HepG2 (cell line): Measurements from ENCODE around the gene PLCB1. TPM values are rescaled to one million over a fixed set of nuclear protein-coding genes. Genes with fewer than 3 reads are reported as not detected.

Experiments used
- ATRX ChIP-seq: sonication (generic); formaldehyde crosslinking; IDR thresholded peaks from 2 replicates; pipeline ENCODE4 v1.4.0; 2020; ENCODE audit warnings: missing genetic modification reagents, borderline replicate concordance
- CAMTA2 ChIP-seq: sonication (generic); formaldehyde crosslinking; IDR thresholded peaks from 2 replicates; pipeline ENCODE4 v1.4.0; 2020; ENCODE audit warnings: mild to moderate bottlenecking, missing genetic modification reagents, borderline replicate concordance
- GPN1 ChIP-seq: sonication (generic); formaldehyde crosslinking; IDR thresholded peaks from 2 replicates; pipeline ENCODE4 v1.5.1; 2020; ENCODE audit warnings: missing genetic modification reagents, borderline replicate concordance
- HES4 ChIP-seq: sonication (generic); formaldehyde crosslinking; IDR thresholded peaks from 2 replicates; pipeline ENCODE4 v1.9.0; 2021; ENCODE audit warnings: mild to moderate bottlenecking, missing genetic modification reagents, borderline replicate concordance
- HNF4G ChIP-seq, 2 experiments: sonication (generic) in 1 of 2; formaldehyde crosslinking in 1 of 2; IDR thresholded peaks; 2 replicates each; pipeline versions ENCODE4 v1.4.0 to v1.6.1; 2011 to 2020; ENCODE audit warnings: borderline replicate concordance in 2 of 2, low read depth in 2 of 2, mild to moderate bottlenecking in 2 of 2, low read length in 1 of 2, missing genetic modification reagents in 1 of 2, moderate library complexity in 1 of 2
- ISL2 ChIP-seq: sonication (generic); formaldehyde crosslinking; IDR thresholded peaks from 2 replicates; pipeline ENCODE4 v1.5.0; 2020; ENCODE audit warnings: missing genetic modification reagents
- KDM2A ChIP-seq: sonication (generic); formaldehyde crosslinking; IDR thresholded peaks from 2 replicates; pipeline ENCODE4 v1.4.0; 2020; ENCODE audit warnings: low read depth, missing genetic modification reagents, borderline replicate concordance
- KDM6A ChIP-seq: IDR thresholded peaks from 2 replicates; pipeline ENCODE4 v1.6.1; 2016; ENCODE audit warnings: low read depth
- MAZ ChIP-seq, 2 experiments: sonication (generic) in 1 of 2; formaldehyde crosslinking in 1 of 2; IDR thresholded peaks; 2 replicates each; pipeline versions ENCODE4 v1.5.0 to v1.6.1; 2012 to 2020; ENCODE audit warnings: low read depth in 2 of 2, mild to moderate bottlenecking in 2 of 2, borderline replicate concordance in 1 of 2, improper control_type of control experiment in 1 of 2, low read length in 1 of 2, missing genetic modification reagents in 1 of 2, moderate library complexity in 1 of 2
- MBD4 ChIP-seq: IDR thresholded peaks from 2 replicates; pipeline ENCODE4 v1.6.1; 2012; ENCODE audit warnings: low read length, inconsistent platforms, borderline replicate concordance
- NR1H2 ChIP-seq: sonication (generic); formaldehyde crosslinking; IDR thresholded peaks from 2 replicates; pipeline ENCODE4 v1.8.1; 2022; ENCODE audit warnings: low read depth, missing genetic modification reagents, borderline replicate concordance
- RCOR2 ChIP-seq: IDR thresholded peaks from 2 replicates; pipeline ENCODE4 v1.6.1; 2016; ENCODE audit warnings: missing biosample characterization, missing genetic modification reagents
- SMARCE1 ChIP-seq: fragments of 450-650 bp; IDR thresholded peaks from 2 replicates; pipeline ENCODE4 v1.6.1; 2017; ENCODE audit warnings: borderline replicate concordance
- STAG1 ChIP-seq: sonication (generic); formaldehyde crosslinking; IDR thresholded peaks from 2 replicates; pipeline ENCODE4 v1.4.0; 2020; ENCODE audit warnings: missing genetic modification reagents
- SUZ12 ChIP-seq: fragments of 150-350 bp; IDR thresholded peaks from 2 replicates; pipeline ENCODE4 v1.6.1; 2014; ENCODE audit warnings: low read depth, low read length
- TEAD2 ChIP-seq: sonication (generic); formaldehyde crosslinking; IDR thresholded peaks from 2 replicates; pipeline ENCODE4 v1.9.0; 2021; ENCODE audit warnings: missing genetic modification reagents
- ZNF121 ChIP-seq: sonication (generic); formaldehyde crosslinking; IDR thresholded peaks from 2 replicates; pipeline ENCODE4 v1.5.0; 2020; ENCODE audit warnings: mild to moderate bottlenecking, missing genetic modification reagents
- ZNF264 ChIP-seq: sonication (generic); formaldehyde crosslinking; IDR thresholded peaks from 2 replicates; pipeline ENCODE4 v1.4.0; 2020; ENCODE audit warnings: missing genetic modification reagents
- ZNF296 ChIP-seq: sonication (generic); formaldehyde crosslinking; conservative IDR thresholded peaks from 2 replicates; pipeline ENCODE4 v1.5.0; 2020; ENCODE audit warnings: mild to moderate bottlenecking, missing genetic modification reagents
- ZNF496 ChIP-seq: sonication (generic); formaldehyde crosslinking; IDR thresholded peaks from 2 replicates; pipeline ENCODE4 v1.8.1; 2023; ENCODE audit warnings: mild to moderate bottlenecking, moderate library complexity, missing genetic modification reagents; ENCODE audit not compliant: insufficient replicate concordance
- ZNF501 ChIP-seq: sonication (generic); formaldehyde crosslinking; IDR thresholded peaks from 2 replicates; pipeline ENCODE4 v1.5.1; 2020; ENCODE audit warnings: mild to moderate bottlenecking, moderate library complexity, missing genetic modification reagents
- ZNF543 ChIP-seq: sonication (generic); formaldehyde crosslinking; IDR thresholded peaks from 2 replicates; pipeline ENCODE4 v1.4.0; 2020; ENCODE audit warnings: mild to moderate bottlenecking, missing genetic modification reagents
- ZNF564 ChIP-seq: sonication (generic); formaldehyde crosslinking; IDR thresholded peaks from 2 replicates; pipeline ENCODE4 v1.8.1; 2023; ENCODE audit warnings: mild to moderate bottlenecking, missing genetic modification reagents
- ZNF883 ChIP-seq: sonication (generic); formaldehyde crosslinking; IDR thresholded peaks from 2 replicates; pipeline ENCODE4 v1.5.1; 2020; ENCODE audit warnings: mild to moderate bottlenecking, missing genetic modification reagents; ENCODE audit errors: not compliant biosample characterization
- ZSCAN25 ChIP-seq: sonication (generic); formaldehyde crosslinking; IDR thresholded peaks from 2 replicates; pipeline ENCODE4 v1.8.0; 2022; ENCODE audit warnings: mild to moderate bottlenecking, missing genetic modification reagents
- ZSCAN31 ChIP-seq: sonication (generic); formaldehyde crosslinking; IDR thresholded peaks from 2 replicates; pipeline ENCODE4 v1.5.0; 2020; ENCODE audit warnings: low read depth, mild to moderate bottlenecking, missing genetic modification reagents
- polyA plus RNA-seq, 8 experiments: library from polyadenylated mRNA; depleted of rRNA in 3 of 8; stranded (reverse) in 7 of 8; unstranded in 1 of 8; fragments of >200 nt; fragmentation: Illumina TruSeq in 4 of 8; extraction: Trizol in 4 of 8; gene quantifications; 2 replicates each; pipeline versions ENCODE4 v1.2.1 to v1.2.3, GENCODE V29; 2011 to 2016; ENCODE audit warnings: low read depth in 4 of 8, missing spikeins in 1 of 8, mixed read lengths in 1 of 8; ENCODE audit not compliant: insufficient read depth in 1 of 8
- total RNA-seq, 5 experiments: library from RNA; depleted of rRNA; stranded (reverse); fragments of >200 nt; fragmentation: Illumina TruSeq; extraction: Trizol; gene quantifications; 2 replicates each; pipeline ENCODE4 v1.2.3, GENCODE V29; 2016; ENCODE audit warnings: low read depth in 1 of 5
- TF ChIP-seq, protein P1 (sequence below): sonication (generic); formaldehyde crosslinking; IDR thresholded peaks from 2 replicates; pipeline ENCODE4 v1.5.0; 2020; ENCODE audit warnings: missing genetic modification reagents
- TF ChIP-seq, protein P2 (sequence below): sonication (generic); formaldehyde crosslinking; conservative IDR thresholded peaks from 2 replicates; pipeline ENCODE4 v1.5.0; 2020; ENCODE audit warnings: missing genetic modification reagents
- TF ChIP-seq, protein P3 (sequence below): sonication (generic); formaldehyde crosslinking; IDR thresholded peaks from 2 replicates; pipeline ENCODE4 v1.4.0; 2020; ENCODE audit warnings: missing genetic modification reagents

The PLCB1 gene
- total and polyA plus RNA-seq, 2 of the 13 experiments (the other 11 are each of a cell fraction or from before 2014, with no cell fraction given): 42.4 to 55.9 TPM

DNA sequence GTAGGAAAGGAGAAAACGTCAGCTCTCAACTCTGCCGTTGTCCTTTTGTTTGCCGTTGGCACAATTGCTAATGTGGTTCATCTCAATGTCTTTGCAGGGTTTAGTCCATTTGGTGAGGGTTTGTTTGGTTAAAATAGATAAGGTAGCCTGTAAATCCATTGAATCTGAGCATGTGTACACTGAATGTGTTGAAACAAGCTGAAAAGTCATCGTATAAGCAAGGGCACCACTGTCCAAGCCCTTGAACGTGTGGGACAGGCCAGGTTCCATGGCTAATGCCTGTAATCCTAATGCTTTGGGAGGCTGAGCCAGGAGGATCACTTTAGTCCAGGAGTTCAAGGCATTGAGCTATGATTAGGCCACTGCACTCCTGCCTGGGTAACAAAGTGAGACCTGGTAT lies 712.1 kb downstream of the PLCB1 start (continued):
- TF ChIP-seq KDM2A (CRISPR knock-in tag) (no peak), STAG1 (CRISPR knock-in tag) (no peak), MAZ (IDR thresholded peaks at IDR 0.05; ENCODE audit: borderline replicate concordance, low read depth, low read length) (no peak), MAZ (CRISPR knock-in tag; IDR thresholded peaks at IDR 0.05; ENCODE audit: low read depth) (no peak), ZNF496 (CRISPR knock-in tag) (no peak), ZNF543 (no peak), ZNF501 (CRISPR knock-in tag) (no peak), CAMTA2 (CRISPR knock-in tag) (no peak), TEAD2 (CRISPR knock-in tag) (no peak), RCOR2 (CRISPR knock-in tag) (no peak), ZNF564 (CRISPR knock-in tag) (no peak), ZNF296 (CRISPR knock-in tag) (no peak), SMARCE1 (no peak), ZNF121 (CRISPR knock-in tag) (0 out of 2 replicates have a peak, but pooled peaks have one; percentile 26), NR1H2 (CRISPR knock-in tag) (no peak), HNF4G (IDR thresholded peaks at IDR 0.05; ENCODE audit: borderline replicate concordance, low read depth, low read length) (no peak), HNF4G (CRISPR knock-in tag; IDR thresholded peaks at IDR 0.05; ENCODE audit: borderline replicate concordance, low read depth) (no peak), ZNF883 (no peak), GPN1 (no peak), MBD4 (no peak), ISL2 (CRISPR knock-in tag) (peak; percentile 72; the same call in 1 of the 2 replicates), HES4 (CRISPR knock-in tag) (no peak), ZSCAN31 (CRISPR knock-in tag) (no peak), KDM6A (CRISPR knock-in tag) (no peak), ZNF264 (no peak), ATRX (no peak), SUZ12 (no peak), ZSCAN25 (CRISPR knock-in tag) (no peak)
- TF ChIP-seq, protein P1, sequence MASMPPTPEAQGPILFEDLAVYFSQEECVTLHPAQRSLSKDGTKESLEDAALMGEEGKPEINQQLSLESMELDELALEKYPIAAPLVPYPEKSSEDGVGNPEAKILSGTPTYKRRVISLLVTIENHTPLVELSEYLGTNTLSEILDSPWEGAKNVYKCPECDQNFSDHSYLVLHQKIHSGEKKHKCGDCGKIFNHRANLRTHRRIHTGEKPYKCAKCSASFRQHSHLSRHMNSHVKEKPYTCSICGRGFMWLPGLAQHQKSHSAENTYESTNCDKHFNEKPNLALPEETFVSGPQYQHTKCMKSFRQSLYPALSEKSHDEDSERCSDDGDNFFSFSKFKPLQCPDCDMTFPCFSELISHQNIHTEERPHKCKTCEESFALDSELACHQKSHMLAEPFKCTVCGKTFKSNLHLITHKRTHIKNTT (CRISPR knock-in tag): no peak
- TF ChIP-seq, protein P2, sequence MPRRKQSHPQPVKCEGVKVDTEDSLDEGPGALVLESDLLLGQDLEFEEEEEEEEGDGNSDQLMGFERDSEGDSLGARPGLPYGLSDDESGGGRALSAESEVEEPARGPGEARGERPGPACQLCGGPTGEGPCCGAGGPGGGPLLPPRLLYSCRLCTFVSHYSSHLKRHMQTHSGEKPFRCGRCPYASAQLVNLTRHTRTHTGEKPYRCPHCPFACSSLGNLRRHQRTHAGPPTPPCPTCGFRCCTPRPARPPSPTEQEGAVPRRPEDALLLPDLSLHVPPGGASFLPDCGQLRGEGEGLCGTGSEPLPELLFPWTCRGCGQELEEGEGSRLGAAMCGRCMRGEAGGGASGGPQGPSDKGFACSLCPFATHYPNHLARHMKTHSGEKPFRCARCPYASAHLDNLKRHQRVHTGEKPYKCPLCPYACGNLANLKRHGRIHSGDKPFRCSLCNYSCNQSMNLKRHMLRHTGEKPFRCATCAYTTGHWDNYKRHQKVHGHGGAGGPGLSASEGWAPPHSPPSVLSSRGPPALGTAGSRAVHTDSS (CRISPR knock-in tag): no peak
- TF ChIP-seq, protein P3, sequence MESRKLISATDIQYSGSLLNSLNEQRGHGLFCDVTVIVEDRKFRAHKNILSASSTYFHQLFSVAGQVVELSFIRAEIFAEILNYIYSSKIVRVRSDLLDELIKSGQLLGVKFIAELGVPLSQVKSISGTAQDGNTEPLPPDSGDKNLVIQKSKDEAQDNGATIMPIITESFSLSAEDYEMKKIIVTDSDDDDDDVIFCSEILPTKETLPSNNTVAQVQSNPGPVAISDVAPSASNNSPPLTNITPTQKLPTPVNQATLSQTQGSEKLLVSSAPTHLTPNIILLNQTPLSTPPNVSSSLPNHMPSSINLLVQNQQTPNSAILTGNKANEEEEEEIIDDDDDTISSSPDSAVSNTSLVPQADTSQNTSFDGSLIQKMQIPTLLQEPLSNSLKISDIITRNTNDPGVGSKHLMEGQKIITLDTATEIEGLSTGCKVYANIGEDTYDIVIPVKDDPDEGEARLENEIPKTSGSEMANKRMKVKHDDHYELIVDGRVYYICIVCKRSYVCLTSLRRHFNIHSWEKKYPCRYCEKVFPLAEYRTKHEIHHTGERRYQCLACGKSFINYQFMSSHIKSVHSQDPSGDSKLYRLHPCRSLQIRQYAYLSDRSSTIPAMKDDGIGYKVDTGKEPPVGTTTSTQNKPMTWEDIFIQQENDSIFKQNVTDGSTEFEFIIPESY (CRISPR knock-in tag): no peak
